HUES64 (cell line): ENCODE measurements around the gene SLC49A4.

Experiments used
- H3K27ac ChIP-seq: 2 replicates; pipeline ENCODE4 v1.7.0; 2013; ENCODE audit warnings: low read depth, low read length, inconsistent platforms
- H3K27me3 ChIP-seq: 2 replicates; pipeline ENCODE4 v1.6.1; 2013; ENCODE audit warnings: mild to moderate bottlenecking, low read length; ENCODE audit not compliant: insufficient read depth
- H3K36me3 ChIP-seq: 2 replicates; pipeline ENCODE4 v1.6.1; 2013; ENCODE audit warnings: mild to moderate bottlenecking, low read length; ENCODE audit not compliant: insufficient read depth
- H3K4me1 ChIP-seq: 2 replicates; pipeline ENCODE4 v1.6.1; 2013; ENCODE audit warnings: mild to moderate bottlenecking, low read length, moderate library complexity; ENCODE audit not compliant: insufficient read depth
- H3K4me3 ChIP-seq: 2 replicates; pipeline ENCODE4 v1.5.1; 2013; ENCODE audit warnings: mild to moderate bottlenecking, low read length, moderate library complexity
- H3K9ac ChIP-seq: 2 replicates; pipeline ENCODE4 v1.6.1; 2013; ENCODE audit warnings: mild to moderate bottlenecking, low read depth, low read length
- H3K9me3 ChIP-seq: 2 replicates; pipeline ENCODE4 v1.6.1; 2013; ENCODE audit warnings: low read depth, low read length; ENCODE audit not compliant: insufficient read depth
- WGBS: fragments of 150-250, 120-280 bp; methylation state at CpG from one replicate; pipeline ENCODE4 v1.1.7; 2013; ENCODE audit warnings: missing lambda C conversion rate; 5-methylcytosine and 5-hydroxymethylcytosine counted together

SLC49A4 gene

DNA sequence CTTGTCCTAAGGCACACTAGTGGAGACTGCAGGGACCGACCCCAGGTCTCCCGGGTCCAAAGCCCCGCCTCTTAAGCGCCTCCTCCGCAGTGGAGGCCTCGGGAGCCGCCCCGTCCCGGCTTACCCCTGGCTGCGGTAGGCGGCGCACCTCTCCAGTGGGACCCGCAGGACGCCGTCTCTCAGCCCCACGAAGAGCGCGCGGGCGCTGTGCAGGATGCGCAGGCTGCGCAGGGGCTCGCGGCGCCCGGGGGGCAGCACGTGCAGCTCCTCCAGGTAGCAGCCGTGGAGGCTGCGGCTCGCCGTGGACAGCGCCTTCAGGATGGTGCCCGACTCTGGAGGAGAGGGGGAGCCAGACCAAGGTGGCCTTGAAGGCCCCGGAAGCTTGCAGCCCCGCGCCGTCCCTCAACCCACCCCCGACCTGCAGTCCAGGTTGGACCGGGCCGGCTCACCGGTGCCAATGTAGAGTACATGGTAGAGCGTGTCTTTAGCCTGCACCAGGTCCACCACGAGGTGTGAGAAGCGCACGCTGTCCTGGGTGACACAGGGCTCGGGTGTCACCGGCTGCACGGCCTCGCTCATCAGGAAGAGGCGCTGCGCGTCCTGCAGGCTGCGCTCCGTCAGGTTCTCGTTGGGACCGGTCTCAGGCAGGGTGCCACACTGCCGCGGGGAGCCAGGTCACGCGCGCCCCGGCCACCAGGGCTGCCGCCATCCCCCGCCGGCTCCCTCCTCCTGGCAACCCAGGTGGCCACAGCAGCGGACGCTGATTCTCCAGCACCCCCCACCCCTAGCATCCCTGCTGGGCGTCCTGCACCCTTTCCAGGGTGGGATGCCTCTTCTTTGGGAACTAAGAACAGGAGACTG lies 127.2 kb downstream of the SLC49A4 start:
- no peaks in the 10 kb centered on the region for H3K4me1 ChIP-seq
- H3K9ac ChIP-seq: no peak overlapping the region; the same call in 1 of the 2 replicates
- H3K9me3 ChIP-seq: no peaks in the 10 kb centered on the region
- no peak overlapping the region for H3K27ac ChIP-seq
- WGBS: 49% methylated on average over 68 of the region's 68 CpGs
- H3K4me3 ChIP-seq: peak overlapping the region; percentile 49
- peaks cover 24% of the 10 kb centered on the region for H3K27me3 ChIP-seq
- H3K36me3 ChIP-seq: 0 out of 2 replicates have a peak, but pooled peaks cover 3% of the 10 kb centered on the region

DNA sequence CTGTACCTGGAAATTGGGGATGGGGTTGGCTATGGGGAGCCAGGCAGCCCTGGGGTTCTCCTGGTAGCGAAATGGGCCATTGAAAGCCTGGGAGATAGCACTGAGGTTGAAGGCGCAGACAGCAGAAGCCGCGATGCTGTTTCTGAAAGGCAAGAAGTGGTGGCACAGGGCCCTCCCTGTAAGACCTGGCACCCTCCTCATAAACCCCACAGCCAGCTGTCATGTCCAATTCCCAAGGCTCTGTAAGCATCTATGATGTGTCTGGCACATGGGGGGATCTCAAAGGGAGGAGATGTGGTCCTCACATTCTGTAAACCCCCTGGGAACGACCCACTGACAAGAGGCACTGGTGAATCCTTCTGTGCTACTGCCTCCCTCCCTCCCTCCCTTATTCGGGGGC lies 128.7 kb downstream of the SLC49A4 start:
- no peak overlapping the region for H3K27ac ChIP-seq
- H3K9me3 ChIP-seq: no peaks in the 10 kb centered on the region
- H3K36me3 ChIP-seq: 0 out of 2 replicates have a peak, but pooled peaks cover 3% of the 10 kb centered on the region
- H3K27me3 ChIP-seq: peaks cover 24% of the 10 kb centered on the region
- no peaks in the 10 kb centered on the region for H3K4me1 ChIP-seq
- WGBS: 86% methylated on average over 6 of the region's 6 CpGs
- no peak overlapping the region for H3K4me3 ChIP-seq
- H3K9ac ChIP-seq: no peak overlapping the region

DNA sequence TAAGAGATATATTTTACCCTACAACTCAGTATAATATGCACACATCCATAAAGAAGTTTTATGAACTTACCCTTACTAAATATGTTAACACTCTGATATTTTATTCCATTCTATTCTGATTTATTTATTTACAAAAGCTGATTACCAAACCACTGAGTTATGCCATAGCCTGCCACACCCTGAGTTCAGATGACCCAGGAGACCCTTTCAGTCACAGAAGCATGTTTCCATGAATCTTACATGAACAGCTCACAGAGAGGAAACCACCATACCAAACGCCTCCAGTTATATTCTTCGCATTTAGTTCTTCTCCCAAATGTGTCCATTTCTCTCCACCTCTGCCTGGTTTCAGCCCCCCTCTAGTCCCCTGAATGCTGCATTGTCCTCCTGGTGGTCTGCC lies 129.2 kb downstream of the SLC49A4 start:
- Histone ChIP-seq H3K9ac (no peak overlapping the region), H3K4me3 (no peak overlapping the region), H3K36me3 (0 out of 2 replicates have a peak, but pooled peaks cover 3% of the 10 kb centered on the region), H3K27ac (no peak overlapping the region), H3K9me3 (no peaks in the 10 kb centered on the region), H3K4me1 (no peaks in the 10 kb centered on the region), H3K27me3 (peaks cover 24% of the 10 kb centered on the region)
- 83% methylated on average over 2 of the region's 2 CpGs for WGBS

DNA sequence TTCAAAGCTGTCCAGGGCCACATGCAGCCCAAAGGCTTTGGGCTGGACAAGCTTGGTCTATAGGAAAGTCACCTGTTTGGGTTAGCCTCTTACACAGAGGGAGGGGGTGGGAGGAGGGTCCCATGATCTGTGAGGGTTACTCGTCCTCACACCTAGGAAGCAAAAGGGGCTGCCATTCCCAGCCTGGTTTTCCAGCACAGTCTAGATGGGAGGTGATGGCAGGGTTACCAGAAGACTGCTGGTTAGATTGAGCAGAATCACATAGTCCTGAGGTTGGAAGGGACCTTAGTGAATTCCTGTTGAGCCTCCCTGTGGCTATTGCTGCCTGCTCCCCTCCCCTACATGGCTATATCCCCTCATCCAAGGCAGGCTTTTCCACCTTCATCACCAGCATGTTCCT lies 130.9 kb downstream of the SLC49A4 start:
- no peak overlapping the region for H3K4me3 ChIP-seq
- no peaks in the 10 kb centered on the region for H3K9me3 ChIP-seq
- no peaks in the 10 kb centered on the region for H3K4me1 ChIP-seq
- peaks cover 24% of the 10 kb centered on the region for H3K27me3 ChIP-seq
- 77% methylated on average over 1 of the region's 1 CpG for WGBS
- H3K36me3 ChIP-seq: no peaks in the 10 kb centered on the region
- H3K9ac ChIP-seq: no peak overlapping the region
- no peak overlapping the region for H3K27ac ChIP-seq

DNA sequence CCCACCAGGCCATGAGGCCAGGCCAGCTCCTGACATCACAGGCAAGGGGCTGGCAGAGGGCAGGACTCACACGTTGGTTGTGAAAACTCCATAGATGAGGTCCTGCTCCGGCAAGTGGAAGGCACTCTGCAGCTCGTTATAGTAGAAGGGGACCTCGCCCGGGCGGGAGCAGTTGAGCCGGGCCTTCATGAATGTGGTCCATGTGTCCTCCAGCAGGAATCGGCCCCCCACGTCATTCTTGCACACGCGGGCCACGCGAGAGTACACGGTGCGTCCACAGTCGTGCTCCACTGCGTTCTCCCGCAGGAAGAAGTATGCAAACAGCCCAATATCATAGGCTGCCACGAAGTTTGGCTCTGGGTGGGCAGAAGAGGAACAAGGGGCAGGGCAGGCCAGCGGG lies 131.5 kb downstream of the SLC49A4 start:
- peaks cover 24% of the 10 kb centered on the region for H3K27me3 ChIP-seq
- no peaks in the 10 kb centered on the region for H3K36me3 ChIP-seq
- H3K9me3 ChIP-seq: no peaks in the 10 kb centered on the region
- no peak overlapping the region for H3K4me3 ChIP-seq
- no peaks in the 10 kb centered on the region for H3K4me1 ChIP-seq
- no peak overlapping the region for H3K9ac ChIP-seq
- WGBS: 92% methylated on average over 20 of the region's 20 CpGs
- no peak overlapping the region for H3K27ac ChIP-seq

DNA sequence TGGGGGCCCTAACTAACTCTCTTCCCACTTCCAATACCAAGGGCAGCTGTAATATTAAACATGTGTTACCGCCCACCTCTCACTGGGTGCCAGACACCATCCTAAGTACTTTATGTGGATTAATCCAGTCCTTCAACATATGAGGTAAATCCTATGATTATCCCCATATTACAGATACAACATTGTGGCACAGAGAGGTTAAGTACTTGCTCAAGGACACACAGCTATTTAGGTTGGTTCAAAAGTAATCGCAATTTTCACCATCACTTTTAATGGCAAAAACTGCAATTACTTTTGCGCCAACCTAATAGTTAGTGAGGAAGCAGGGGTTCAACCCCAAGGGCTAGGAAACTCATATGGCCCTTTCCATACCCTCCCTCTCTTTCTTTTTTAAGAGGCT lies 131.9 kb downstream of the SLC49A4 start:
- no peaks in the 10 kb centered on the region for H3K4me1 ChIP-seq
- H3K27ac ChIP-seq: no peak overlapping the region
- WGBS: 89% methylated on average over 3 of the region's 3 CpGs
- no peak overlapping the region for H3K9ac ChIP-seq
- no peaks in the 10 kb centered on the region for H3K9me3 ChIP-seq
- no peaks in the 10 kb centered on the region for H3K36me3 ChIP-seq
- H3K4me3 ChIP-seq: no peak overlapping the region
- H3K27me3 ChIP-seq: peaks cover 19% of the 10 kb centered on the region

DNA sequence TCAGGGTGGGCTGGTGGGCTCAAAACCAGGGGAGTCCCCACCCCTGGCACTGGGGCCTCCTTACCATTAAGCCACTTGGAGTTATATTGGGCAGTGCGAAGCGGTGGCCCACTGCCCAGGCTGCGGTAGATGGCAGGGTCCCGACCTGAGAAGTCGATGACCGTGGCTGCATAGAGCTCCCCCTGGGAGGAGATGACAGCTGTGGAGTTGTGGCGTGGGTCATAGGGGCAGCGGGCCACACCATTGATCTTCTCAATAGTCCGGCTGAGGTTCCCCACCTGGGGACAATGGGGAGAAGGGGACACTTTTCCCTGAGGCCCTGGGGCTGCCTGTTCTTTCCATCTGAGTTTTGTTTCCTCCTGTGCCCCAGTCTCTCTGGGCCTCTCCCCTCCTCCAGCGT lies 132.9 kb downstream of the SLC49A4 start:
- no peaks in the 10 kb centered on the region for H3K4me1 ChIP-seq
- WGBS: 94% methylated on average over 10 of the region's 10 CpGs

DNA sequence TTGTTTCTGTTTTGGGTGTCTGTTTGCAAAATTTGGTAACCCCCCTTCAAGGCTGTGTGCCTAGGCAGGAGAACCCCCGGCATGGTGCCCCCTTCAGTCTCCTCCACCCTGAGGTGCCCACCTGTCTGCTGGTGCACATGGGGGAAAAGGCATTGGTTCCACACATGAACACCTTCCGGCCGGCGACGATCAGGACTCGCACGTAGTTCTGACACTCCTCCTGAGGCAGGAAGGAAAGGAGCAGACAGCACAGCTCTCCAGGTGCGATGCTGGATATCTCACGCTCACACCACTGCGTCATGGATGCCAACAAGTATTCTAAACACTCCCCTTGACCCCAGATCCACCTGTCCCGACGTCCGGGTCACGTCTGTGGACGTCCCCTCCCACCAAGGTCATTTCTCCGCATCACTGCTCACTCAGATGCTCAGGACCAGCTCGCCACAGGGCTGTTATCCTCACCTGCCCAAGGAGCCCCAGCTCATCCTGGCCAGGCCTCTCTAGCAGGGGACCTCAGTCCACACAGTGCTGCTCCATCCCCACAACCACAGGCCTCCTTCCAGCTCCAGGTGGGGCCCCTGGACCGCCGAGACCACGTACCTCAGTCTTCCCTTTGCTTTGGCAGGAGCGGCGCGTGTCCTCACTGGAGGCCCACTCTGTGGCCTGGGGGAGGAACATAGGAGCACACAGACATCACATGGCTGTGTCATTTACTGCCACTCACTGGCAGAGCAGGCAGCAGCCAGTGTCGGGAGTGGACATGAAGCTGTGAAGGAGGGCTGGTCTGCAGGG lies 133.7 kb downstream of the SLC49A4 start:
- whole genome bisulfite sequencing: 93% methylated on average over 24 of the region's 24 CpGs
- Histone ChIP-seq H3K27ac (no peak overlapping the region), H3K36me3 (no peaks in the 10 kb centered on the region)

More for the DNA sequence above, 132.9 kb downstream of the SLC49A4 start:
- no peak overlapping the region for H3K9ac ChIP-seq
- no peak overlapping the region for H3K4me3 ChIP-seq
- H3K36me3 ChIP-seq: no peaks in the 10 kb centered on the region
- no peaks in the 10 kb centered on the region for H3K9me3 ChIP-seq
- H3K27ac ChIP-seq: no peak overlapping the region
- H3K27me3 ChIP-seq: peaks cover 10% of the 10 kb centered on the region

DNA sequence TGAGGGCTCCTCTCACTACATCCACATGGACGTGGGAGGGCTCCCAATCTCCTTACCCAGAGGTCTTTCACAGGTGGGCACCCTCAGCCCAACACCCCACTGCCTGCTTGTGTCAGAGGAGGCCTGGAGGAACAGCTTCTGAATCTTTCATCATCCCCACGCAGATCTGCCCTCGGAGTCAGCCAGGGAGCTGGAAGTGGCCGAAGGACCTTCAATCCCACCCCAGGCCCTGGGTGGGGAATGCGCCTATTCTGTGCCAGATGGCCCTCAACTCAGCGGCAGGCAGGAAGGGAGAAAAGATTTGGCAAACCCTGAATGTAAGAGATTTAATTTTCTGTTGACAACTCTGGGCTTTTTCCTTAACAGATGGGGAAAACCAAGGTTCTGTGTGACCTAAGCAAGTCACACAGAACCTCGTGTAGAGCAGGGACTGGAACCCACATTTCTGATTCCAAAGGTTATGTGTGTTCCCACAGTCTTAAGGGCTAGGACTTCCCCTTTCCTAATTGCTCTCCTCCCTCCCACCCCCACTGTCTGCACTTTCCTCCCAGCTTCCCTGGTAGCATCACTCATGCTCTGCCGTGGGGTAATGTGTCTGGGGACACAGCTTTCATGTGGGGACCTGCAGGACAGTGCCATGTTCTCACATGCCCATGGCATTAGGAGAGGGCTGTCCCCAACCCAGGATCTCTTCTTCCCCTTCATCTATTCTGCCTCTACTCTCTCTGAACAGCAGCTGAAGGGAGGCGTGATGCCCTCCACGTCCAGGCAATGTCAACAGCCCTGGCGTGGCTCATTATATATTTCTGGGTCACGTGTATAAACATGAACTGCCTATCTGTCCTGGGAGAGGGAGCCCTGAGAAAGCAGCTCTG lies 134.6 kb downstream of the SLC49A4 start:
- Histone ChIP-seq H3K27me3 (no peaks in the 10 kb centered on the region), H3K4me1 (no peaks in the 10 kb centered on the region), H3K4me3 (no peak overlapping the region), H3K9ac (no peak overlapping the region), H3K27ac (no peak overlapping the region), H3K9me3 (no peaks in the 10 kb centered on the region), H3K36me3 (no peaks in the 10 kb centered on the region)
- WGBS: 88% methylated on average over 12 of the region's 12 CpGs

More for the DNA sequence above, 133.7 kb downstream of the SLC49A4 start:
- Histone ChIP-seq H3K4me1 (no peaks in the 10 kb centered on the region), H3K9me3 (no peaks in the 10 kb centered on the region), H3K4me3 (no peak overlapping the region), H3K9ac (no peak overlapping the region), H3K27me3 (0 out of 2 replicates have a peak, but pooled peaks cover 1% of the 10 kb centered on the region)

DNA sequence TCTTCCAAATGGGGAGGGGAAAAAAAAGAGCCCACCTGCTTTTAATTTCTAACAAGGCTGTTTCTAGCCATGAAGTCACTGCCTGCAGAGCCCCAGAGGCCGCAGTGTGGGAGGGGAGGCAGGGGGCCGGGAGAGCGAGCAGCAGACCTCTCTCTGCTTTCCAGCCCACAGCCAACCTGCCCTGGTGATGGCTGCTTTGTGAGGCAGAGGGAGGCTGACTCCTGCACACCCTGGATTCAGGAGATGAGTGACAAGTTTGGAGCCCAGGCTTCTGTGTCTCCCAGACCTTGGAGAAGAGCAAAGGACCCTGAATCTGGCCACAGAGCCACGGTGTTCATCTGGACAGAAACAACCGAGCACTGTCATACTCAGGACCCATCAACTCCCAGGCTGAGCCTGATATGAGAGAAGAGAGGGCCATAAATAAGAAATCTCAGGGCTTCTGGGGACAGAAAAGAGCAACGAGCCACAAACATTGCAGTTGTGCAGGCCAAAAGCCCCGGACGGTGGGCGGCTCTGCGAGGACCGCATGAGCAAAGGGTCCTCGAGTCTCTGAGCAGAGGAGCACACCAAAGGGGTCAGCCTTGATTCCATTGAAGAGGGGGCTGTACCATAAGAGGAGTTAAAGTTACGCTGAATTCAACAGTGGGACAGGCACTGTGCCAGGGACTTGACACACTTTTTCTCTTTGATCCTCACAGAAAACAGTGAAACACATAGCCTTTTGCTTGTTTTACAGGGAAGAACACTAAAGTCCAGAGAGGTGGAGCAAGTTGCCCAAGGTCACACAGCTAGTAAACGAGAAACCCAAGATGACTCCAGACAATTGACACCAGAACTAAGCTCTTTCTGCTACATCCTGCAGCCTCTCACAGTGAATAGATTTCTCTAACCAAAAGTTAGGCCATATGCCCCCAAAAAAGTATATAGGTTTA lies 135.5 kb downstream of the SLC49A4 start:
- Histone ChIP-seq H3K9me3 (no peaks in the 10 kb centered on the region), H3K4me3 (no peak overlapping the region), H3K36me3 (no peaks in the 10 kb centered on the region), H3K9ac (no peak overlapping the region), H3K27me3 (no peaks in the 10 kb centered on the region), H3K27ac (no peak overlapping the region), H3K4me1 (no peaks in the 10 kb centered on the region)
- 86% methylated on average over 14 of the region's 14 CpGs for WGBS
